HTR-8/SVneo (cell line): ENCODE results near the gene LRRC32.
"Not testable (repeated sequence)": the region's sequence is repeated elsewhere in the genome, so short reads cannot be mapped to it uniquely, and the experiment has no call there.

Experiments
- DNase-seq: peaks from one replicate; pipeline ENCODE4 v3.0.0; 2011; ENCODE audit warnings: low spot score, mixed read lengths; ENCODE audit not compliant: insufficient read length
- FAIRE-seq: peaks from 2 replicates; lab custom pipeline; 2011; peaks lifted over from hg19 to GRCh38; lab: Jason Lieb, UNC

LRRC32 gene

DNA sequence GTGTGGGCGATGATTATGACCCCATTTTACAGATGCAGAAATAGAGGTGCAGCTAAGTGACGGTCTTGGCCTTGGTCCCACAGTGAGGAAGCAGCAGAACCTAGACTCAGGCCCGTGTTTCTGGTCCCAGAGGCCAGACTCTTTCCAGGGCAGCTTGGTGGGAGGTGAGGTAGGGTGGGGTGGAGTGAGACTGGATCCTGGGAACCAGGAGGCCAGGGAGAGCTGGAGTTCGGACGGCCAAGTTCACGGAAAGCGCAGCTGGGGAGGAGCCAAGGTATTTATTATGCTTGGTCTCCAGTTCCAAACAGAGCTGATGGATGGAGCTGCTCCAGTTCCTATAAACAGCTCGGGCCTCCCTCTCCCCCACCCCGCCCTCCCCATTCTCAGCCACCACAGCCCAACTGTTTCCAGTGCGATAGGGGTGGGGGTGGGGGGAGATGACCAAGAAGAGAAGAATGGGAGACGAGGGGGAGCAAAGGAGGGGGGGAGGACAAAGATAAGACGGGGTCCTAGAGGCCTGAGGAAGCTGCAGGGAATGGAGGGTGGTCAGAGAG, 16.2 kb downstream of the LRRC32 start:
- FAIRE-seq (no peak), DNase-seq (no peak)

DNA sequence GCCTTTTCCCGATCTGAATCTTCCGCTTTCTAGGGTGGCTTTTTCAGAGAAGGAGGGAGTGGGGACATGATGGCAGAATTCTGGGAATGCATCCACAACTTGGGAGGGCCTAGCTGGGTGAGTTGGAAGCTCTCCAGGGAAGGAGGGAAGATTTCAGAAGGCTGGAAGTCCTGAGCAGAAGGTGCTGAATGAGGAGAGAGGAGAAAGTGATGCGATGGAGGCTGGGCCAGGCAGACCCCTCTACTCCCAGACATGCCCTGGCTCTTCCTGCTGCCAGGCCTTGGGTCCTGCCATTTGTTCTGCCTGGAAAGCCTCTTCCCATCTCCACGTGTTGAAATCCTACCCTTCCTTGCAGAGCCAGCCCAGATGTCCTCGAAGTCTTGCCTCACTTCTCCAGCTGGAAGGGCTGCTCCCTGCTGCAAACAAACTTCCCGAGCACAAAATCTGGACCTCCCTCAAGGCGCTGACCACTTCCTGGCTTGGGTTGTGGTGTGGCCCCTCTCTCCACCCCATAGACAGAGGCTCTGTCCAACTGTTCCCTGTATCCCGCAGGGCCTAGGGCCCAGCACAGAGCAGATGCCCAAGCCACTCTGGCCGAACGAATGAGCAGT, 16.8 kb downstream of the LRRC32 start:
- FAIRE-seq (peak; percentile 31), DNase-seq (no peak)

DNA sequence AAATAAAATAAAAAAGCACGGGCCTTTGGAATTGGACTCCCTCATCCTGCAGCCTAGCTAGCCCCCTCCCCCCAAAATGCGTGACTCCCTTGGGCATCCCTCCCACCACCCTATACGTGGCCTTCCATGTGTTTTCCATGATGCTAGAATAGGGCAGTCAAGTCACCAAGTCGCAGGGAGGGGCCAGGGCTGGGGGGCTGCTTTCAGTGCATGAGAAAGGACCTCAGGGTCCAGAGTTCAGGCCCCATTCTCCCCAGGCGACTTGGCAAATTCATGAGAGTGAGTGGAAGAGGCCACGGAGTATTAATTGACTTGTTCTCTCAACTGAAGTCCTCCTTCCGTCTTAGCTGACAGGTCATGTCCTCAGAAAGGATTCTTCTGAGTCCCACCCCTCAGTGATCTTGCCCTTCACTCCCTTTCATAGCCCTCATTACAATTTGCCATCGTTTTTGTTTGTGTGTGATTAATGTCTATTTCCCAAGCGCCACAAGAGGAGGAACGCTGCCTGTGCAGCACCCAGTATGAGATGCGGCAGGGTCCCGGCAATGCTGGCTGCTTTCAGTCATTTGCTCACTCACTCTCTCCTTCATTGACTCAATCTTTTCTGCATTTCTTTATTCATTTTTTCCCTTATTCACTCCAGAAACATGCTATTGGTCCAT, 17.4 kb downstream of the LRRC32 start:
- DNase-seq, result no peak
- no peak for FAIRE-seq

DNA sequence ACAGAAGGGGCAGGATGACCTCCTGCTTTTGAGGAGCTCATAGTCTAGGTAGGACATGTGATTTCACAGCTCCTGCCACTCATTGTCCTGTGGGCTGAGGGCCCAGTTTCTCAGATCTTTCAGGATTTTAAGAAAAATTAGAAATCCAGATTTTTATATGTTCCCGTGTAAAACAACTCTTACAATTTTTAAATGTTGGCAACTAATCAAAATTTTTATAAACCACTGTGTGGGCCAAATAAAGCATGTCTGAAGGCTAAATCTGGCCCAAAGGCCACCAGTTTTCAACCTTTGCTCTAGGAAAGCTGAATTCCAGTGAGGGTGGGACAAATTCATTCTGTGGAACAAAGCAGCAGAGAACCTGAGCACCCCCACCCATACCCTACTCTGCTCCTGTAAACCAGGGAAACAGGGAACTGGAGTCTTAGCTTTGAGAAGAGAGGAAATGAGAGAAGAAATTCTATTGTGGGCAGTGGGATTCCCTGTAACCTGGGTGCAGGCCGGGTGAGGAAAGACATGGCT, 20.6 kb downstream of the LRRC32 start:
- DNase-seq (no peak), FAIRE-seq (no peak)

- no peak for FAIRE-seq
Observed at GRCh38 chr11:76649011-76649410, 21.5 kb downstream of the LRRC32 start.

DNA sequence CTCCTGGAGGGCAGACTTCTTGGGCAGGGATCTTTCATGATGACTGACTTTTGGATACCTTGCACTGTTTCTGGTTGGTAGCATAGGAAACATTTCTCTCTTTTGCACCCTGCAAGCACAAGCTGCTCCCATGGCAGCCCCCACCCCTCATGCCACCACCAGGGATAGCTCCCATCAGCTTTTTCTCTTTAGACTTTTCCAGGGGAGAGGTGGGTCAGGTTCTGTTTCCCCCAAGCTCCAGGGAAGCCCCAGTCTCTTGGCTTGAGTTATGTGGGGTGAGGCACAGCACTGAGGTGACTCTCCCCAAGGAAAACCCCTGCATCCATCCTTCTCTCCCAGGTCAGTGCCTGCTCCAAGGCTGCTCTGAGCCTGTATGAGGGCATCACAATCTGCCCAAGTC, 22.5 kb downstream of the LRRC32 start:
- FAIRE-seq, result no peak
- DNase-seq, result no peak

More at GRCh38 chr11:76649011-76649410, 21.5 kb downstream of the LRRC32 start:
- DNase-seq, result no peak

DNA sequence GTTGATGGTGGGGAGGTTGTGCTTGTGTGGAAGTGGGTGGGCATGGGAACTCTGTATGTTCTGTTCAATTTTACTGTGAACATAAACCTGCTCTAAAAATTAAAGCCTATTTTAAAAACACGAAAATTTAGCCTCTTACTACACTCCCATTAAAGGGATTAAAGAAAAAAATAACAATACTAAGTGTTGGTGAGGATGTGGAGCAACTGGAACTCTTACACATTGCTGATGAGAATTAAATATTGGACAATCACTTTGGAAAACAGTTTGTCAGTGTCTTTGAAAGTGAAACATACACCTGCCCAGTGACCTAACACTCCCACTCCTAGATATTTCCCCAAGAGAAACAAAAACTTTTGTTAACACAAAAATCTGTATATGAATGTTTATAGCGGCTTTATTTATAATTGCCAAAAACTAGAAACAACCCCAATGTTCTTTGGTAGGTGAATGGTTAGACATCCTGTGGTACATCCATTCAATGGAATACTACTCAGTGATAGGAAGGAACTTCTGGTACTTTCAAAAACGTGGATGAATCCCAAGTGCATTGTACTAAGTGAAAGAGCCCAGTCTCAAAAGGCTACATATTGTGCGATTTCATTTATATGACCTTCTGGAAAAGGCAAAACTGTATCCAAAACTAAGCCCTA, 23.5 kb downstream of the LRRC32 start:
- DNase-seq (no peak), FAIRE-seq (no peak)

GRCh38 chr11:76644591-76644990, 26.0 kb downstream of the LRRC32 start:
- DNase-seq, result no peak

GRCh38 chr11:76643711-76644110, 26.8 kb downstream of the LRRC32 start:
- not testable (repeated sequence) for DNase-seq, FAIRE-seq

More at GRCh38 chr11:76644591-76644990, 26.0 kb downstream of the LRRC32 start:
- FAIRE-seq, result no peak

DNA sequence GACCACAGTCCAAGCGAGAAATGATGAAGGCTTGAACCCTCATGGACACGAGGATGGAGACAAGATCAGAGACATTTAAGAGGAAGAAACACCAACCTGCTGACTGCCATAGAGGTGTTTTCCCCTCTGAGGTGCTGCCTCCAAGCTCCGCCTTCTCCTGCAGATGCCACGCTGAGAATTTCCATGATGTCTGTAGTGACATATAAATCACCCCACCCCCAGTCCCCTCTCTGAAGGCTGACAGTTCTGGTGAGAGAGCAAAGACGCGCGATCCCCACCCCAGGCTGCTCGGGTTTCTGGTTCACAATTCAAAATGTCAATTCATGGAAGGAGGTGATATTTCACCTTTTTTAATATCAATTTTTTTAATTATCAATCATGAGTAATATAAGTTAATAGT, 28.2 kb downstream of the LRRC32 start:
- no peak for DNase-seq
- FAIRE-seq, result no peak

DNA sequence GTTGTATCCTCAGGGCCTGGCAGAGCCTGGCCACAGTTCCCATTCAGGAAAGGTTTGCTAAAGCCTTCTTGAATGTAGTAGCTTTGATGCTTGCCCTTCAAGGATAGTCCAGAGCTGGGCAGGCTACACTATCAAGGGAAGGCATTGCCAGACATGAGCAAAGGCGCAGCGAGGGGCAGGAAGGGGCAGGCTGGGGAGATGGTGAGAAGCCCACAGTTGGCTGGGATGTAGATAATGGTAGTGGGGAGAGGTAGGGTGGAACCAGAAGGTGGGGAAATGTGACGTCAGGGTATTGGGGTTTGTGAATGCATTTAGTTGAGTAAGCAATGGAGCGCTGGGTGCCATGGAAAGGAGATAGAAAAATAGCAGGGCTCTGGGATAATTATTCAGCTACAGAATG, 28.6 kb downstream of the LRRC32 start:
- DNase-seq, result no peak
- FAIRE-seq, result no peak

GRCh38 chr11:76640501-76640900, 30.0 kb downstream of the LRRC32 start:
- DNase-seq (no peak), FAIRE-seq (no peak)

DNA sequence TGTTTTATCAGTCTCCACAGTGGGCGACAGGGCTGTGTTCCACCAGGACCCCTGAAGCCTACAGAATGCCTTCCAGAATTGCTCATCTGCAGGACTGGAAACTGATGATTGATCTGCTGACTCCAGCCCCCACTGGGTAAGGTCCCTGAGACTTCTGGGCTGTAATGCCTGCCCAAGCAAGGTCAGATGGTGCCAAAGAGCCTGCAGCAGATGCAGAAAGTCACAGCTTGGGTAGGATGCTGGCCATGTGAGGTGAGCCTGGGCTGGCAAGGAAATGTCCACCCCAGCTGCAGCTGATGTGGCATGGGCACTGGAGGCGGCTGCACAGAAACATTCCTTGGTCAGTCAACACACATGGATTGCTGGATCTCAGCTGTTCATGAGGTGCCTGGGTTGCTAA, 30.9 kb downstream of the LRRC32 start:
- DNase-seq, result no peak
- FAIRE-seq, result no peak

- DNase-seq (no peak), FAIRE-seq (no peak)
Observed at GRCh38 chr11:76638270-76639197, 32.0 kb downstream of the LRRC32 start.

GRCh38 chr11:76637491-76638269, 32.9 kb downstream of the LRRC32 start:
- no peak for DNase-seq
- FAIRE-seq, result no peak

DNA sequence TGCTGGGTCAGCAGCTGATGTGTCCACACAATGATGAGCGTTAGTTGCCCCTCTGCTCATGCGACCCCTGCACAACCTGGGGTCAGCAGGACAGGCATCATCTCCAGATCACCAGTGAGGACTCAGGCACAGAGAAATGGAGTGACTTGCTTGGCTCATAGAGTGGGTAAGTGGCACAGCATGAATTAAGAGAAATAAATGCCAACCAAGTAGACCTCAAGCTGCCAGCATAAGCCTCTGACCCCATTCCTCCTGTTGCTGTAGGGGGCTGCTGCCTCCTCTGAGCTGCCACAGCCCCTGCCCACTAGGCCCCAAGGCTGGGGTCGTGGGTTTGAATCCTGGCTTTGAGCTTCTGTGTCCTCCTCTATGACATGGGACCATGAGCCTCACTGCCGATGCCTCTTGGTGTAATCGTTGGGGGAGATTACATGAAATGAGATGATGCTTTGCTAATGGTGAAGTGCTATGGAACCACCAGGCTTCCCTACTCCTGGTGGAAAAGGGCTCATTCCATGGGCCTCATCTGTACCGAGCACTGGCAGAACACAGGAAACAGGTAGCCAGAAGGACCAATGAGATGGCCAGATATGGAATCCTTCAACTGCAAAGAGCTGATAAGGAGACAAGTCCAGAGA, 33.6 kb downstream of the LRRC32 start:
- no peak for DNase-seq
- no peak for FAIRE-seq

- no peak for DNase-seq
- FAIRE-seq, result no peak
Observed at GRCh38 chr11:76635991-76636738, 34.4 kb downstream of the LRRC32 start.

- DNase-seq (no peak), FAIRE-seq (no peak)
Observed at GRCh38 chr11:76634886-76635285, 35.7 kb downstream of the LRRC32 start.
